HG03108 (cell line): ENCODE results near the gene AMPH.

Experiments
- ATAC-seq: cut with Tn5 transposase; IDR thresholded peaks from one replicate; pipeline ENCODE4 v1.9.1; 2021; ENCODE audit warnings: moderate library complexity; ENCODE audit not compliant: unreplicated experiment

The AMPH gene

GRCh38 chr7:38545977-38546376 lies 85.2 kb downstream of the AMPH start:
- no peak for ATAC-seq

GRCh38 chr7:38542156-38542555 lies 89.0 kb downstream of the AMPH start:
- ATAC-seq: no peak

- no peak for ATAC-seq
These were observed 89.7 kb downstream of the AMPH start for GRCh38 chr7:38541440-38541839.

- no peak for ATAC-seq
These were observed 91.6 kb downstream of the AMPH start for GRCh38 chr7:38539477-38540081.

- no peak for ATAC-seq
These were observed 96.1 kb downstream of the AMPH start for GRCh38 chr7:38535073-38535472.

GRCh38 chr7:38525857-38526256 lies 105.3 kb downstream of the AMPH start:
- ATAC-seq: no peak

- ATAC-seq: no peak
These were observed 106.4 kb downstream of the AMPH start for GRCh38 chr7:38524786-38525185.

- ATAC-seq: no peak
These were observed 110.4 kb downstream of the AMPH start for GRCh38 chr7:38520741-38521140.

GRCh38 chr7:38518541-38518940 lies 112.6 kb downstream of the AMPH start:
- ATAC-seq: no peak

GRCh38 chr7:38512704-38513103 lies 118.5 kb downstream of the AMPH start:
- ATAC-seq: no peak

GRCh38 chr7:38512291-38512690 lies 118.9 kb downstream of the AMPH start:
- no peak for ATAC-seq

GRCh38 chr7:38507384-38507783 lies 123.8 kb downstream of the AMPH start:
- no peak for ATAC-seq

GRCh38 chr7:38506756-38507155 lies 124.4 kb downstream of the AMPH start:
- no peak for ATAC-seq

GRCh38 chr7:38506004-38506403 lies 125.2 kb downstream of the AMPH start:
- no peak for ATAC-seq

GRCh38 chr7:38504684-38505083 lies 126.5 kb downstream of the AMPH start:
- no peak for ATAC-seq

GRCh38 chr7:38502848-38503247 lies 128.3 kb downstream of the AMPH start:
- ATAC-seq: no peak

- ATAC-seq: no peak
These were observed 128.9 kb downstream of the AMPH start for GRCh38 chr7:38502289-38502688.

- ATAC-seq: no peak
These were observed 139.2 kb downstream of the AMPH start for GRCh38 chr7:38492010-38492409.

GRCh38 chr7:38482521-38482920 lies 148.7 kb downstream of the AMPH start:
- ATAC-seq: no peak

- no peak for ATAC-seq
These were observed 149.8 kb downstream of the AMPH start for GRCh38 chr7:38481401-38481800.

- ATAC-seq: no peak
These were observed 152.8 kb downstream of the AMPH start for GRCh38 chr7:38478404-38478803.

- ATAC-seq: no peak
These were observed 153.8 kb downstream of the AMPH start for GRCh38 chr7:38477333-38477732.

- ATAC-seq: no peak
These were observed 154.4 kb downstream of the AMPH start for GRCh38 chr7:38476764-38477163.
